ENCODE results near the gene SLX4IP. TPM values are rescaled to one million over a fixed set of nuclear protein-coding genes. Genes with fewer than 3 reads are reported as not detected.

Gene SLX4IP
- total RNA-seq, 1 experiment from 2014 or later, result 7.4 TPM

GRCh38 chr20:10481676-10482075 lies 46.6 kb downstream of the SLX4IP start (continued):
- TF ChIP-seq ZNF512 (CRISPR knock-in tag; IDR thresholded peaks at IDR 0.05; ENCODE audit: borderline replicate concordance) (no peak), HMGXB4 (CRISPR knock-in tag; IDR thresholded peaks at IDR 0.05) (no peak)

GRCh38 chr20:10483691-10484090 lies 48.6 kb downstream of the SLX4IP start:
- ChIA-PET CTCF (no interaction called here), POLR2A (no interaction called here)
- Mint-ChIP-seq H3K27ac (no peak overlapping the region), H3K4me1 (peaks cover 35% of the 10 kb centered on the region), H3K4me3 (no peak overlapping the region), H3K36me3 (no peaks in the 10 kb centered on the region), H3K9me3 (no peaks in the 10 kb centered on the region), H3K27me3 (ENCODE audit: low read depth) (no peaks in the 10 kb centered on the region)
- ATAC-seq (no peak), DNase-seq (ENCODE audit: low spot score) (no peak)
- TF ChIP-seq IRF1 (CRISPR knock-in tag; IDR thresholded peaks at IDR 0.05), result no peak
- TF ChIP-seq NFYB (CRISPR knock-in tag; conservative IDR thresholded peaks at IDR 0.05; ENCODE audit: low read depth), result no peak
- TF ChIP-seq NFE2L1 (CRISPR knock-in tag; IDR thresholded peaks at IDR 0.05), result no peak
- no peak for TF ChIP-seq ZNF263 (CRISPR knock-in tag; IDR thresholded peaks at IDR 0.05; ENCODE audit: low read depth)
- no peak for TF ChIP-seq ZNF532 (CRISPR knock-in tag; IDR thresholded peaks at IDR 0.05; ENCODE audit: borderline replicate concordance)
- no peak for TF ChIP-seq ATF2 (CRISPR knock-in tag; IDR thresholded peaks at IDR 0.05; ENCODE audit: borderline replicate concordance, low read depth)
- no peak for TF ChIP-seq NR2C2 (CRISPR knock-in tag; IDR thresholded peaks at IDR 0.05)
- no peak for TF ChIP-seq ZNF138 (CRISPR knock-in tag; conservative IDR thresholded peaks at IDR 0.05)
- TF ChIP-seq ZNF121 (CRISPR knock-in tag; IDR thresholded peaks at IDR 0.05), result no peak
- TF ChIP-seq ZBTB43 (CRISPR knock-in tag; IDR thresholded peaks at IDR 0.05), result no peak

Data from WTC11 (cell line).